Posterior vena cava (tissue), 2 donors: ENCODE measurements around the gene SLC38A10. TPM values are rescaled to one million over a fixed set of nuclear protein-coding genes. Genes with fewer than 3 reads are reported as not detected.
"Not testable (repeated sequence)": the region's sequence is repeated elsewhere in the genome, so short reads cannot be mapped to it uniquely, and the experiment has no call there.

Experiments
- DNase-seq: peaks from one replicate; pipeline ENCODE4 v3.0.0-alpha.2; 2020; ENCODE audit warnings: low spot score
- intact Hi-C, 2 donors: fragments of 100-400 bp; cut with DNase I; formaldehyde crosslinking; loops; one replicate each; pipeline versions ENCODE4 v1.14.1 to v1.14.2; 2022 to 2023
- total RNA-seq, 2 donors: library from RNA; stranded (reverse); fragmentation: NEBNext Ultra II Directional; extraction: Animal tissue kit (Norgen Biotek cat#: 25700); gene quantifications; one replicate each; pipeline ENCODE4 v1.2.1, GENCODE V29; 2021
- donor health status: DM: yes; HTN: yes; CAD: no.
- donor health status: DM: yes; HTN: yes; CAD: no.

Gene SLC38A10
- total RNA-seq, 2 donors from 2014 or later = 59.6 to 85.1 TPM

DNA sequence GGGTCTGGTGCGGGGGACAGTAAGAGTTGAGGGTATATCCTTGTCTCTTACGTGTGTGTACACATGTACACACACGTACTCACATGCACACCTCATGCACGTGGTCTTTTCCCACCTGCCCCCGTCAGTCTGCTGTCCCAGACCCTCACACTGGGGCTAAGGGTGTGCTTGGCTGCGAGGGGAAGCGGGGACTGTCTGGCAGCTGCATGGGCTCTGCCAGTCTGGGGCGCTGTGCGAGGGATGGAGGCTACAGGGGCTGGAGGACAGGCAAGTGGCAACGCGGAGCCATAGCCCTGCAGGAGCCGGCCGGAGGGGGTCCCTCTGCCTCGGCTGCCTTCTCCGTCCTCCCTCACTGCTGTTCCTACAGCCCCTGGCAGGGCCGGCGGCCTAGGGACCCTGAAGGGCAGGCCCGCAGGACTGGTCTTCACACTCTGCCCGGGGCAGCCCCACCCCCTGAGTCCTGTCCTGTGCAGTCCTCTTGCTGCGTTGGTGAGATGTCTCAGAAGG lies 20.8 kb upstream of the SLC38A10 start:
- intact Hi-C loops = no loop called here

DNA sequence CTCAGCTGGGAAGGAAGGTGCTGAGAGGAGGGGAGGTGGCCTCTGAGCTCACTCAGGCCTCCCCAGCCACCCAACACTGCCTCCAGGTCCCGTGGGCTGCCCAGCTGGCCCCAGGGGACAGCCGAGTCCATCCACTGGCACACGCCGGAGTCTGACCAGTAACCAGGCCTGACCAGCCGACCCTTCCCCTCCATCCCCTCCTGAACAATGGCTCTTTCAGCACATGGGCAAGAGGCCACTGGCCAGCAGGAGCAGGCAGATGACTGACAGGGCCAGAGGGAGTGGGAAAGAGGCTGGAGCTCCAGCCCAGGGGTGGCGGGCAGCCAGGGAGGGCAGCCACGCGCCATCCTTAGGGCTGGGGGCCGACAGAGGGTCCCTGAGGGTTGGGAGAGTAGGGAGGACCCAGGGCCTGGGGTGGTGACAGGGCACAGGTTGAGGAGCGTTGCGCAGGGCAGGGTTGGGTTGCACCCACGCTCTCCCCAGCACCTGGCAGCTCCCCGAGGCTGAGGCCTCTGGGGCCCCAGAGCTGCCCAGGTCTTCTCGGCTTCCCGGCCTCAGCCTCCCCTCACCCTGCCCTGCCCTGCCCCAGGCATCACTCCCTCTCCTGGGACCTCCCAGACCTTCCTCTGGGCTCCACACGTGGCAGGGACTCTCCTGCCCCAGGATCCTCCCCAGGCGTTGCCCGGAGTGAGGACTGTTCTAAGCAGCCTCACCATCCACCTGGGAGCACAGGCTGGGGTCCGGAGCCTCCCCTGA lies 20.2 kb upstream of the SLC38A10 start:
- intact Hi-C loops = no loop called here
- DNase-seq = no peak

More for the DNA sequence above, 20.8 kb upstream of the SLC38A10 start:
- DNase-seq = no peak

DNA sequence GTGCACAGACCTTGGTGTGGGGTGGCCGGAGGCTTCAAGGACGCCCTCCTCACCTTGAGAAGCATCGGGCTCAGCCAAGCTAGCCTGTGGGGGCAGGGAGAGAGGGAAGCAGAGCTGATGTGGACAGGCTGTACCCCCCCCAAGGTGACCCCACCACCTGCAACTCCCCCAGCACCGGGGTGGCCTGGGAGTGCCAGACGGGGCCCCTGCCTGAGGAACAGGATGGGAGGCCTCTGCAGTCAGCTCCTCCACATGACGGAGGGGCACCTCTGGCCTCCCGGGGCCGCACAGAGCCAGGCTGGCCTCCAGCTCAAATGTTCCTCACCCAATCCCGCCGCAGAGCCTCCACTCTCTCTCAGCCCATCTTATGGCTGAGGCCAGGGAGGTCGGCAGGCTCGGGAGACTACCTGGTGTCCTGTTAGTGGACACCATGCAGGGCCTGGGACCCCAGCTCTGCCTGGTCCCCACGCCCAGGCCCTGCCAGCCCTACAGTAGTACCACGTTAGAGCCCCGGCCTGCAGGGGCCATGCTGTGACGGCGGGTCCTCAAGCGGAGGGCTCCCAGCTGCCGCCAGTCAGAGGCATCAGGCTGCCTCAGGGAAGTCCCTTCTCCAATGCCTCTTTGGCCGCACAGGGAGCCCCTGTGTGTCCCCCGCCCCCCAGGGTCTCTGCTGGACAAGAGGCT lies 19.4 kb upstream of the SLC38A10 start:
- intact Hi-C loops = no loop called here
- no peak for DNase-seq

DNA sequence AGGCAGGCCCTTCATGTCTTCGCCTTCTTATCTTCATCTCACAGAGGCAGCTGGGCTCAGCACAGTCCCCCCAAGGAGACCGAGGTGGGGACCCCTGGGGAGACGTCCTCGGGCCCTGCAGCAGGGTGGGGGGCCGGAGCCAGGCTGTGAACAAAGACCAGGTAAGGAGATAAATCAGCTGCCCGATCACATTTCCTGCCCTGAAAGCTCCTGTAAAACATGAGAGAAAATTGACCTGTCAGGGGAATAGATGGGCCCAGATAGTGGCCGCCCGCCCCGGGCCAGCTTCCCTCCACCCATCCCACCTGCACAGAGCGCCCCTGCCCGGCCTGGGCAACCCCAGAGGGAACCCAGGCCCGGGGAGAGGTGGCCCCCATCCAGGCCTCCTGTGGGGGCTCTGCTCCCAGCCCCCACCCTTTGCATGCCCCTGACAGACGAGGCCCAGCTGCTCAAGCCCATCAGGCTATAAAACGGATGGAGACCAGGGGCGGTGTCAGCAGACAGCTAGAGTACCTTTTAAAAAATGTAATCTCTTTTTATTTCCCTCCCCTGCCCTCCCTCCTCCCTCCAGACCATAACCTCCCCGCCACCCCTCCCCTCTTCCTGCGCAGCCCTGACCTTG lies 18.8 kb upstream of the SLC38A10 start:
- intact Hi-C loops = no loop called here

DNA sequence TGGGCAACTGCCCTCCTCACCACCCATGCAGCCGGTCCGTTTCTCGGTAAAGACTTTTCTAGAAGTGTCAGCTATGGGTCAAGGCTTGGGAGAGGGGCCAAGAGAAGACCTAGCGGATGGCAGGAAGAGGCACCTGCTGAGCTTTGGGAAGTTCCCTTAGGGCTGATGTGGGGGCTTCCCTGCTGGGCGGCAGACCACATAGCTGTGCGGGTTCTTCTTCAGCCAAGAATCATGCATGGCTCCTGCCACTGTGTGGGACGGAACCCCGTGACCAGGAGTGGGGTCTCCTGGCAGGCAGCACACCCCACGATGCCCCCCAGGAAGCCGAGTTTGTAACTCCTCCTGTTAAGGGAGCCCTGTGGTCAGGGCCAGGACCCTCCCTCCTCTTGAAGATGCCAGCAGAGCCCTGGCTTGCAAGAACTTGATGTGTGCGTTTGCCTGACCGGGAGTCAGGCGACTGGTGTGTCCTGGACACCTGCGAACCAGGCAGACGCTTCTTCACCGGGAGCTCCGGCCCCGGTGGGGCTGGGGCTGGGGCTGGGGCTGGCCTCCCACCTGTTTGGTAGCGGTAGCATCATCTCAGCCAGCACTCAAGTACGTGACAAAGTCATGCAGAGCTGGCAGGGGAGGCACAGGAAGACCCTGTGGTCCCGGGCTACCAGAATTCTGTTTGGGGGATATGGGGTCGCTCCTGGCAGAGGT lies 17.7 kb upstream of the SLC38A10 start:
- no peak for DNase-seq
- intact Hi-C loops = no loop called here

More for the DNA sequence above, 18.8 kb upstream of the SLC38A10 start:
- no peak for DNase-seq

DNA sequence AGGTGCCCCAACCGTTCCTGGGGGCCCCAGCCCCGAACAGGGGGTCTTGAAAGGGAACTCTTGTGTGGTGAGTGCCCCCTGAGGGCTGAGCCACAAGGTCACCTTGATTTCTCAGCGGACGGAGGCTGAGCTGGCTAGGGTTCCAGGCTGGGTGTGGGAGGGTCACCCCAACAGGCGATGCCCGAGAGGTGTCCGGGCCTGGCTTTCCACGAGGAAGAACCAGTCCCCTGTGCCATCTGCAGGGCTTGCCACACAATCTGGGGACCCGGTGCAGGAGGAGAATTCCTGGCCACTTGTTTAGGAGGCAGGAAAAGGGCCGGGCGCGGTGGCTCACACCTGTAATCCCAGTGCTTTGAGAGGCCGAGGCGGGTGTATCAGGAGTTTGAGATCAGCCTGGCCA lies 16.8 kb upstream of the SLC38A10 start:
- DNase-seq = no peak
- intact Hi-C loops = no loop called here

DNA sequence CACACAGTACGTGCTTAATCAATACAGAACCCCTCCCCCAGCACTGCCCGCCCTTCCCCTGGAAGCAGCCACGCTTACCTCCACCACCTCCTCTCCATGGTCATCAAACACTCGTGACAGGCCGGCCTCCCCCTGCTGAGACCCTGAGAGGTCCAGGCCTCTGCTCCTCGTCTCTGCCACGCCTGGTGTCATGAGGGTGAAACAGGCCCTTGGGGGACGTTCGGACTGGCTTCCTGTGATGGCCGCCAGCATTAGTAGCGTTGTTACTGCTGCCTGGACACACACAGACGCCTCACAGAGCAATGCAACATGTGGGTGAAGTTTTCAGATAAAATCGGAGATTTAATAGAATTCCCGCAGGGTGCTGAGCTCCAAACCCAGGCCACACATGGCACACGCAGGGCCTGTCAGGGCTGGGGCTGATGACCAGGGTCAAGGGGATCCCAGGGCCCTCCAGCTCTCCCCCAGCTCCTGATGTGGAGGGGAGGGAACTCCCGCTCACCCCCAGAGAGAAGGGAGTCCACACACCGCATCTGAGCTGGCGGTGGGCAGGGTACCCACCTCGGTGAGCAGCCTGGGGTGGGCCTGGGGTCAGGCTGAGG lies 15.9 kb upstream of the SLC38A10 start:
- no peak for DNase-seq

DNA sequence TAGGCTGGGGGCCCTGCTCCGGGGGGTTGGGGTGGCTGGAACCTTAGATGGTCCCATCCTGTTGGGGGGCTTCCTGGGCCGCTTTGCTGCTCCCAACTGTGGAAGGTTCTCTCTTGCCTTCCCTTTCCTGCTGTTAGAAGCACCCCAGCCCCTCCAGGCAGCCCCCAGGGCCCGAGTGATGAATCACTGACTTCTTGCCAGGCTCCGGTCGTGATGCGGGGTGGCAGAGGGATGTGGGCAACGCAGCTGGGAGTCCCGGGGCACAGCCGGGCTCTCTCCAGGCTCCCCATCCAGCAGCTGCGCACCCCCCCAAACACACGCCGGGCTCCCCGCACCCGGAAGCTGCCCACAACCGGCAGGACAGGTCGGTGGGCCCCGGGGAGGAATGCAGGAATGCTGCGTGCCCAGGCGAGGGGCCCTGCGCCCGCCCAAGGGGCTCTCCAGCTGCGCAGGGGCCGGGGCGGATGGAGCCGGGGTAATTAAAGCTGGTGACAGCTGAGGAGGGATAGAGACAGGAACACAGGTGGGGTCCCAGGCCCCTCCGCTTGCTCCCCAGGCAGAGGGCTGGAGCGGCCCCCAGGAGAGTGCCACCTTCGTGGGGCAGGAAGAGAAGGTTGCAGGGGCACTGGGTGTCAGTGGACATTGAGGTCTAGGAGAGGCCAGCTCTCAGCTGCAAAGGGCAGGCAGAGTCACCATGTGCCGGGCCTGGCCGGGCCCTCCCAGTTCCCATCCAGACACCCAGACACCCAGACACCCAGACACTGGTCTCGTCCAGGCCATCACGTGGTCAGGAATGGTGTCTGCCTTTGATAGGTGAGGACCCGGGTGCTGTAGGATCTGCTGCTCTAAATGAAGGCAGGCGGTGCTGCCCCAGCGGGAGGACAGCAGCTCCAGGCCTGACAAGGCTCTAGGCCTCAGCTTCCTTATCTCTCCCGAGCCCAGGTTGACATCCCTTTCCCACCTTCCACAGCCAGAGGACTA lies 15.0 kb upstream of the SLC38A10 start:
- intact Hi-C loops = loop anchor here in 1 of 2 donors (5.0 kb wide), 1 partner anchor 1417 kb away; no protein-coding TSS in a partner anchor
- no peak for DNase-seq

More for the DNA sequence above, 15.9 kb upstream of the SLC38A10 start:
- intact Hi-C loops = no loop called here

DNA sequence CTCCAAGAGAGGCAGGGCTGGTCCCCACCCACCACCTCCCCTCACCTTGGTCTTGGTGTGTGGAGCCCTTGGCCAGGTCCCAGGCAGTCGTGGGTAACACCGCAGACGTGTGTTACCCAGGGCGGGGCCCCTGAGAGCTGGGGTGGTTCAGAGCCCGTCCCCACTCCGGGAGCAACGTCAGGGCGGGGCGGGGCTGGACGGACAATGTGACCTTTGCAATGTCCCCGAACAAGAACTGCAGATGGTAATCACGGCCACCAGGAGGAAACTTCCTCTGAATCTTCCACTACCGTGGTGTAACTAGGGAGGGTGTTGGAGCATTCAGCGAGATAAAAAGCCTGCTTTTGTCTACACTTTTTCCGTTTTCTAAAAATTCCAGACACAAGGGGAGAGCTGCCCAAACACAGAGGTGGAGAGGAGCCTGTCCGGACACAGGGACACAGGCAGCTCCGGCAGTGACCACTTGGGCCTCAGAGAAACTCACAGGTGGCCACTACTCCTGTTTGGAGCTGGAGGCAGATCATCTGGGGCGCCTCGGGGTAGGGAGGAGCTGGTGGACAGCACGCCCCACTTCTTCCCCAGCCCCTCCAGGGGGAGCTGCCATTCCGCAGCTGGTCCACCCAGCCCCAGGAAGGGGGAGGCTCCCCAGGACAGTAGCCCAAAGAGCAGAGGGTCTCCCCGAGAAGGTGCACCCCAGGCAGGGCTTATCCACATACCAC lies 14.2 kb upstream of the SLC38A10 start:
- intact Hi-C loops = loop anchor here in 1 of 2 donors (5.0 kb wide), 1 partner anchor 1418 kb away; no protein-coding TSS in a partner anchor
- peak; percentile 97 for DNase-seq

DNA sequence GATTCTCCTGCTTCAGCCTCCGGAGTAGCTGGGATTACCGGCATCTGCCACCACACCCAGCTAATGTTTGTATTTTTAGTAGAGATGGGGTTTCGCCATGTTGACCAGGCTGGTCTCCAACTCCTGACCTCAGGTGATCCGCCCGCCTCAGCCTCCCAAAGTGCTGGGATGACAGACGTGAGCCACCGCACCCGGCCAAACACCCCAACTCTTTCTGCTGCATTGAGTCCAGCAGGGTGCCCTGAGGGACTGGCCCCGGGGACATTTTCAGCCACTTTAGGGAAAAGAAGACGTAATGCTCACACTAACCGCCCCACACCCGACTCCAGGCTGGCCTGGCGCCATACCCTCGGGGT lies 13.7 kb upstream of the SLC38A10 start:
- intact Hi-C loops = loop anchor here in 1 of 2 donors (5.0 kb wide), 1 partner anchor 1419 kb away; no protein-coding TSS in a partner anchor

DNA sequence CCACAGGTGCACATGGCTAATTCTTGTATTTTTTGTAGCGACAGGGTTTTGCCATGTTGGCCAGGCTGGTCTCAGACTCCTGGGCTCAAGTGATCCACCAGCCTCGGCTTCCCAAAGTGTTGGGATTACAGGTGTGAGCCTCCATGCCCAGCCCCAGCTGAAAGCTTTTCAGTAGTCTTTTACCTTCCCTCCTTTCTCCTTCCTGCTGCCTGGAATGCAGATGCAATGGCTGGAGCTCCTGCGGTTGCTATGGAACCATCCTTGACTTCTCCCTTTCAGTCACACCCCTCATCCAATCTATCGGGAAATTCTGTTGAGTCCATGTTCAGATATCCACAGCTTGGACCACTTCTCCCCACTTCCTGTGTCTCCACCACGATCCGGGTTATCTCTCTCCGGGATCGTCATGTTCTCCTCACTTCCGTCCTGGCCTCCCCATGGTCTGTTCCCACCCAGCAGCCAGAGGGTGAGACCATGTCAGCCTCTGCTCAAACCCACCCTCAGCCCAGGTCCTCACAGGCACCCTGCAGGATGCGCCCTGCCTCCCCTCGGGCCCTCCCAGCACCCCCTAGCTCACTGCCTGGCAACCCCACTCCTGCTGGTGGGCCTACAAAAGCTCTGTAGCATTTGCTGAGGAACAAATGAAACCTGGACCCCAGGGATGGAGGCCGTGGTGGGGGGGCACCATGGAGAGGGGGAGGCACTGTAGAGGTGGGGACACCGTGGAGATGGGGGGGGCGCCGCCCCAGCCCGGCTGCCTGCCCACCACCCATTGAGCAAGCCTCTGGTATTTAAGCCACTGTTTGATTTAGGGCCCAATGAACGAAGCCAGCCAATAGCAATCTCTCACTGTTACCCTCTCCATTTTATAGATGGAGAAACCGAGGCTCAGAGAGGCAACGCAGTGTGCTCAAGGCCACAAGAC lies 12.8 kb upstream of the SLC38A10 start:
- no peak for DNase-seq
- intact Hi-C loops = loop anchor here in 1 of 2 donors (5.0 kb wide), 1 partner anchor 1419 kb away; no protein-coding TSS in a partner anchor

More for the DNA sequence above, 13.7 kb upstream of the SLC38A10 start:
- DNase-seq = not testable (repeated sequence)

DNA sequence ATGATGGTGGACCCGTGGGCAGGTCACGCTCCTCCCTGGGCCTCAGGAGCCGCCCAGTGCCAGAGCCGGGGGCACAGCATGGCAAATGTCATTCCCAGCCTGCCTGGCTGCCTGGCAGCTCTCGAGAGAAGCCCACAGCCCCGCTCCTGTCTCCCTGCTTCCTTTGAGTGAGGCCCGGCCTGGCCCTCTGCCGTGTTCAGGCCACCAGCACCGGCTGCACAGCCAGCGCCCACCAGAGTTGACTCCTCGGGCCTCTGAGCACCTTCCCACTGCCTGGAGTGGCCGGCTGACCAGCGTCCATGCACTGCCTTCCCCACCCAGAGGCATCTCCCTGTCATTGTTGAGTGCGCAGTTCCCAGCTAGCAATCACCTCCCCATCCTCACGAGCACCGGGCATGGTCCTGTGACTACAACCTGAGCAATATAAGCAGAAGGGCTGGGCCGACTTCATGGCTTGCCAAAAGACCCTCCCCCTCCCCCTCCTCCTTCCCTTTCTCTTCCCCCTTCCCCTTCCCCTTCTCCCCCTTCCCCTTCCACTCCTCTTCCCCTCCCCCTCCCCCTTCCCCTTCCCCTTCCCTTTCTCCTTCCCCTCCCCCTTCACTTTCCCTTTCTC lies 11.9 kb upstream of the SLC38A10 start:
- intact Hi-C loops = loop anchor here in 1 of 2 donors (5.0 kb wide), 1 partner anchor 1420 kb away; no protein-coding TSS in a partner anchor
- no peak for DNase-seq

DNA sequence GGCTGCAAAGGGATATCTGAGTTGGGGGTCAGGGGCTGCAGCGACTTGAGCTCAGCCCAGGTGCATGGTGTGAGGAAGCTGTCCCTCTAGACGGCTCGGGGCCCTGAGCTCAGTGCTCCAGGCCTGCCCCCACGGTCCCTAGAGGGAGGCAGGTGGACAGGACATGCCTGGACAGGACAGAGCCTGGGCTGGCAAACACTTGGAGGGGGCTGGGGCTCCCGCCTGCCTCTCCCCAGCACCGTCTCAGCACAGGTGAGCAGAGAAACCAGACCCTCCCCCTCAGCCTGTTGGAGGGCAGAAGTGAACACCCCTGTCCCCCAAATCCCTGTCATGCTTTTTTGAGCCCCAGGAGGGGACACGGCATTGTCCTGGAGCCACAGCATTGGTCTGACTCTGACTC lies 11.4 kb upstream of the SLC38A10 start:
- DNase-seq = no peak
- intact Hi-C loops = loop anchor here in 1 of 2 donors (5.0 kb wide), 1 partner anchor 1421 kb away; no protein-coding TSS in a partner anchor

DNA sequence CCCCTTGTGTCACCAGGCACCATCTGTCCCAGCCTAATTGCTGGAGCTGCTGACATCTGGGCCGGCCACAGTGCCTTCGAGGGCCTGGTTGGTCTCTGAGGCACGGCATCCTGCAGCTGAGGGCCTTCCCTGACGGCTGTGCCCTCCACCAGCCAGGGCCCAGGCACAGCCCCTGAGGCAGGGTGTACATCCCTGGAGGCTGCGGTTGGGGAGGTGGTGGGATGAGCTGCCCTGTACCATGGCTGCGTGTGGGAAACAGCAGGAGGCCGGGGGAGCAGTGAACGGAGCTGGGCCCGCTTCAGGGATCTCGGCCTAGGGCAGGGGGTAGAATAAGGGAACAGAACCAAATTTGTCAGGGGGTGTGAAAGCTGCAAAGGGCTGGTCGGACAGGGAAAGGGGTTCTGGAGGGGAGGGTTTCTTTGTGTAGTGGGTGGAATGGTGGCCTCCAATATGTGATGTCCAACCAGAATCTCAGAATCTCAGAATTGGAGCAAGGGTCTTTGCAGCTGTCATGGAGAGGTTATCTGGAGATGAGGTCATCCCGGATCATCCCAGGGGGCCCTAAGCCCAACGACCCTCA lies 10.0 kb upstream of the SLC38A10 start:
- no peak for DNase-seq
- intact Hi-C loops = loop anchor here in 1 of 2 donors (5.0 kb wide), 1 partner anchor 1422 kb away; no protein-coding TSS in a partner anchor
